Measurements from ENCODE around the gene SNAP91.

Gene SNAP91

GRCh38 chr6:83603551-83603950 lies 105.3 kb downstream of the SNAP91 start:
- TF ChIP-seq, protein P1, sequence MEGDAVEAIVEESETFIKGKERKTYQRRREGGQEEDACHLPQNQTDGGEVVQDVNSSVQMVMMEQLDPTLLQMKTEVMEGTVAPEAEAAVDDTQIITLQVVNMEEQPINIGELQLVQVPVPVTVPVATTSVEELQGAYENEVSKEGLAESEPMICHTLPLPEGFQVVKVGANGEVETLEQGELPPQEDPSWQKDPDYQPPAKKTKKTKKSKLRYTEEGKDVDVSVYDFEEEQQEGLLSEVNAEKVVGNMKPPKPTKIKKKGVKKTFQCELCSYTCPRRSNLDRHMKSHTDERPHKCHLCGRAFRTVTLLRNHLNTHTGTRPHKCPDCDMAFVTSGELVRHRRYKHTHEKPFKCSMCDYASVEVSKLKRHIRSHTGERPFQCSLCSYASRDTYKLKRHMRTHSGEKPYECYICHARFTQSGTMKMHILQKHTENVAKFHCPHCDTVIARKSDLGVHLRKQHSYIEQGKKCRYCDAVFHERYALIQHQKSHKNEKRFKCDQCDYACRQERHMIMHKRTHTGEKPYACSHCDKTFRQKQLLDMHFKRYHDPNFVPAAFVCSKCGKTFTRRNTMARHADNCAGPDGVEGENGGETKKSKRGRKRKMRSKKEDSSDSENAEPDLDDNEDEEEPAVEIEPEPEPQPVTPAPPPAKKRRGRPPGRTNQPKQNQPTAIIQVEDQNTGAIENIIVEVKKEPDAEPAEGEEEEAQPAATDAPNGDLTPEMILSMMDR (IDR thresholded peaks at IDR 0.05; ENCODE audit: low read depth, low read length): no peak

DNA sequence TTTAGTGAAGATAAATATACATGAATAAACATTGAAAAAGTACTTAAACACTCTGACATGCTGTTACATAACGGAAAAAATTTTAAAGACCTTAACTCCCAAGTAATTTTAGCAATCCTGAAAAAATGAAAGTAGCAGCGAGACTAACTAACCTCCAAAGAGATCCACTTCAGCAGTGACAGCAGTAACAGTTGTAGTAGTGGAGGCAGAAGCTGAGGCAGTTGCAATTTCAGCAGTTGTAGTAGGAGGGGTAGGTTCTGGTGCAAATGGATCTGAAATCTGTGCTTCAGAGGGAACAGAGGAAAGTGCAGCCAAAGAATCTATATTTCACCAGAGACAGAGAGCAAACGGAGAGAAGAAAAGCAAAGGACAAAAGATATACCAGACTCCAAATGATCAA lies 107.8 kb downstream of the SNAP91 start:
- TF ChIP-seq, protein P1 (IDR thresholded peaks at IDR 0.05; ENCODE audit: low read depth, low read length): no peak
- no peak for DNase-seq (ENCODE audit: extremely low read depth, low read depth)

More at GRCh38 chr6:83603551-83603950, 105.3 kb downstream of the SNAP91 start:
- no peak for DNase-seq (ENCODE audit: extremely low read depth, low read depth)

GRCh38 chr6:83600459-83600858 lies 108.4 kb downstream of the SNAP91 start:
- no peak for DNase-seq (ENCODE audit: extremely low read depth, low read depth)
- TF ChIP-seq, protein P1 (IDR thresholded peaks at IDR 0.05; ENCODE audit: low read depth, low read length): no peak

DNA sequence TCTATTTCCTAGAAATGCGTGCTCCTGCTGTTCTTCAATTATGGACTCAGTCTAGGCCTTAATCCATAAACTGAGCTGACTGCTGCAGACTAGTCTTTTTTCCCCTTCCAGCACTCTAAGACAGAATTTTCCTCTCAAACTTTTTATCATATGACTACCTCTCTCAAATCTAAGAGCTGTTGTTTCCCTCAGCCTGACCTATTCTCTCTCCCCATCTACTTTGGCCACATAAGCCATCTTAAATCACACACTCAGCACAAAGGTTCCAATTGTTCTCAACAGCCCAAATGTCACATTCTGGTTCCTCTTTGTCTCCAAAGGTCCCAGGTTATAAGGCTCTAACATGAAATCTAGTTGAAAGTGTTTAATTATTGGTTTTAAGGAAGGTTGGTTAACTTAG lies 111.4 kb downstream of the SNAP91 start:
- no peak for DNase-seq (ENCODE audit: extremely low read depth, low read depth)
- TF ChIP-seq, protein P1 (IDR thresholded peaks at IDR 0.05; ENCODE audit: low read depth, low read length): no peak

- DNase-seq (ENCODE audit: extremely low read depth, low read depth): no peak
- TF ChIP-seq, protein P1 (IDR thresholded peaks at IDR 0.05; ENCODE audit: low read depth, low read length): no peak
These were observed 111.8 kb downstream of the SNAP91 start for GRCh38 chr6:83597051-83597450.

DNA sequence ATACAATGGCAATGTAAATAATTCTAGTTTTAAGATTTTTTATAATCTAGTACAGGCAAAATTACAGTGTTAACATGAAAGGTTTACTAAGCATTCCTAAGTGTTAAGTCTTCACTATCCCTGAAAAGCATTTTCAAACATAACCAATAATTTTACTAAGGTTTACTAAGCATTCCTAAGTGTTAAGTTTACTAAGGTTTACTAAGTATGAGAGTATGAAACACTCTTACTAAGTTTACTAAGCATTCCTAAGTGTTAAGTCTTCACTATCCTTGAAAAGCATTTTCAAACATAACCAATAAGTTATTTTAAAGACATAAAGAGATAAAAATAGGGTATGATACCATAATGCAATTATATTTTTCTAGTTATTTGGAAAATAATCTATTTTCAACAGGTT lies 114.0 kb downstream of the SNAP91 start:
- TF ChIP-seq, protein P1 (IDR thresholded peaks at IDR 0.05; ENCODE audit: low read depth, low read length): no peak
- no peak for DNase-seq (ENCODE audit: extremely low read depth, low read depth)

DNA sequence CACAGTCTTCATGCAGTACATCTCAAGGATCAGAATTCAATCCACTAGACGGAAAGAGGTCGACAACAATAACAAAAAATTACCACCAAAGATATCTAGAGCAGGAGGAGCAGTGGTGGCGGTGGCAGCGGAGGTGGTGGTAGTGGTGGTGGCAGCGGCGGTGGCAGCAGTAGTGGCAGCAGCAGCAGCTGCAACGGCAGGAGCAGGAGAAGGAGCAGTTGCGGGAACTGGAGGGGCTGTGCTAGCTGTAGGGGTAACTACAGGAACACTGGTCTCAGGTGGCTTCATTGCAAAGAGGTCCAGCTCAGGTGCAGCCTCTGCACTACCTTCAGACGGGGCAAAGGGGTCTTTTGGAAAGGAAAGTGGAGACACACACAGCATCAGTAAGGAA lies 115.5 kb downstream of the SNAP91 start:
- TF ChIP-seq, protein P1 (IDR thresholded peaks at IDR 0.05; ENCODE audit: low read depth, low read length): no peak
- no peak for DNase-seq (ENCODE audit: extremely low read depth, low read depth)
